GM19324 (cell line): ENCODE measurements around the gene TCP1.
A peak's percentile ranks its signal among the peaks of the same experiment; 100 is the strongest.
"Not testable (repeated sequence)": the region's sequence is repeated elsewhere in the genome, so short reads cannot be mapped to it uniquely, and the experiment has no call there.

ENCODE experiments used
- ATAC-seq: cut with Tn5 transposase; IDR thresholded peaks from one replicate; pipeline ENCODE4 v1.9.1; 2021; ENCODE audit warnings: mild to moderate bottlenecking, moderate library complexity; ENCODE audit not compliant: unreplicated experiment, low FRiP score

TCP1 gene

DNA sequence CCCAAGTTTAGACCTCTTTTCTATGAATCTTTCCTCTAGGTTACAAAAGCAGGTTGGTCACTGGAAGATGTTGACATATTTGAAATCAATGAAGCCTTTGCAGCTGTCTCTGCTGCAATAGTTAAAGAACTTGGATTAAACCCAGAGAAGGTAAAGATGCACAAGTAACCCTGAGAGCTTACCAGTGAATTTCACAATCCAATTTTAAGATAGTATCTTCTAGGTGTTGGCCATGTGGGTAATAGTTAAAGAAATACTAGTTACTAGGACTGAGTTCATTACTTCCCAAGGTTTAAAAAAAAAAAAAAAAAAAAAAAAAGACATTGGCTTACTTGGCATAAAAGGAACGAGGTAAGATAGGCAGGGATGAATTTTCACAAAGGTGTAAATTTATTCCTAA, 11.3 kb downstream of the TCP1 start:
- no peak for ATAC-seq

- ATAC-seq = no peak
Observed at GRCh38 chr6:159777240-159777904, 12.0 kb downstream of the TCP1 start.

GRCh38 chr6:159772196-159772595, 17.2 kb downstream of the TCP1 start:
- no peak for ATAC-seq

- ATAC-seq = no peak
Observed at GRCh38 chr6:159769470-159769869, 19.9 kb downstream of the TCP1 start.

- ATAC-seq = no peak
Observed at GRCh38 chr6:159766906-159767305, 22.5 kb downstream of the TCP1 start.

DNA sequence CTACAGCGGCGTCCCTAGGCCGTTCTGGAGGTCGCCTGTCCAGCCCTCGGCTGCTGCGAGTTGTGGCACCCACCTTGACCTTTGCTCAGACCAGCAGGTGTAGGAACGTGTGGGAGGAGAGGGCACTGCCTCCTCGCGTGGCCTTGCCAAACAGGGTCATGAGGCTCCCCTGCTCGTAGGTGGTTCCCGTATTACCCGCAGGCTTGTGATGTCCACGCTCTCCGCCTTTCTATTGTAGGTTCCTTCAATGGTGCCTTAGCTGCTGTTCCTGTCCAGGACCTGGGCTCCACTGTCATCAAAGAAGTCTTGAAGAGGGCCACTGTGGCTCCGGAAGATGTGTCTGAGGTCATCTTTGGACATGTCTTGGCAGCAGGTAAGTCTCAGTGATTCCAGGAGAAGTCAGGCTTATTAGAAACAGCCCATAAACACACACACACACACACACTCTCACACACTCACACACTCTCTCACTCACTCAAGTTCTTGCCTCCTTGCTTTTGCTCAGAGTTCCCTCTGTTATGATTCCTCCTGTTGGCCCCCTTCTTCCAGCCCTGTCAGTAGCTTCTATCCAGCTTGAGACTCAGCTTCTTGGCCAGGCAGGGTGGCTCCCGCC, 26.6 kb downstream of the TCP1 start:
- peak; percentile 0 for ATAC-seq

GRCh38 chr6:159761873-159762680, 27.3 kb downstream of the TCP1 start, which contains the start of gene ACAT2:
Gene ACAT2, plus strand, starts transcription at chr6:159762045. Its CDS starts 43 bp downstream, at chr6:159762088.
- peak; percentile 97 for ATAC-seq

DNA sequence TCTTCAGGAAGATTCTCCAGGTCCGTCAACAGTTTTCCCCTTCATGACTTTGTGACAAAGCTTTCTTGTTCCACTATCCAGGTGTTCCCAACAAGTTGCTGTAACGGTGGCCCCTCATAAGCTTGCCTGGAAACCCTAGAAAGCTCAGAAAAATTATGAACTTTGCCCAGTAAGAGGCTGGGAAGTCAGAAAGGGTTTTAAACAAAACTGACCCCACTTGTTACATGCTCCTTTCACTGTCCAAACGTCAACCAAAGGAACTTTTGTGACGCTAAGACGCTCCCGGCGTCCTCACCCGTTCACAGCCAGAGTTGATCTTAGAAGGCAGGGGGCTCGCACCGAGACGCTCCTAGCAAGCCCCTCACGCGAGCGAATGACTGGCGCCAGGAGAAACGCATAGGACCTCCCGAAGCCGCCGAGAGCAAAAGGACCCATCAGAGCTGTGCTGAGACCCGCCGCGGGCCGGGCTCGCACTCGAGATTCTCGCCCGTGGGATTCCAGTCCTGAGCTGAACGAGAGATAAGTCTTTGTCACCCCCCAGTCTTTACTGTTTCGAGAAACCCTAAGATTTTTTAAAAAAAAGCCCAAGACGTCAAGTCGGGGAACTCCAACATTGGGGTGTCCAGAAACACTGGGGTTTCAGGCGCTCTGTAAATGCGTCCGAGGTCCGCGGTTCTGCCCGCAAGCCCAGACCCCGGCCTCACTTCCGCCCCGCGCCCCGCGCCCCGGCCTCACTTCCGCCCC, 28.1 kb downstream of the TCP1 start:
- ATAC-seq = peak; percentile 10

- no peak for ATAC-seq
Observed at GRCh38 chr6:159760602-159761057, 28.8 kb downstream of the TCP1 start.

GRCh38 chr6:159759645-159760044, 29.8 kb downstream of the TCP1 start:
- no peak for ATAC-seq

- no peak for ATAC-seq
Observed at GRCh38 chr6:159758031-159759001, 31.1 kb downstream of the TCP1 start.

DNA sequence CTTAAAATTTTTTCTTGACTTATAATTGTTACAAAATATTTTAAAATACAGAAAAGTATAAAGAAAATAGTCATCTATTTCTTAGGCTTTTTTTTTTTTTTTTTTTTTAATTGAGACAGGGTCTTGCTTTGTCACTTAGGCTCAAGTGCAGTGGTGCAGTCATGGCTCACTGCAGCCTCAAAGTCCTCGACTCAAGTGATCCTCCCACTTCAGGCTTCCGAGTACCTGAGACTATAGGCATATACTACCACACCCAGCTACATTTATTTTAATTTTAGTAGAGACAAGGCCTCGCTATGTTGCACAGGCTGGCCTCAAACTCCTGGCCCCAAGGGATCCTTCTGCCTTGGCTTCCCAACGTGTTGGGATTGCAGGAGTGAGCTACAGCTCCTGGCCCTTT, 32.9 kb downstream of the TCP1 start:
- ATAC-seq = no peak

- no peak for ATAC-seq
Observed at GRCh38 chr6:159754959-159755914, 34.2 kb downstream of the TCP1 start.

DNA sequence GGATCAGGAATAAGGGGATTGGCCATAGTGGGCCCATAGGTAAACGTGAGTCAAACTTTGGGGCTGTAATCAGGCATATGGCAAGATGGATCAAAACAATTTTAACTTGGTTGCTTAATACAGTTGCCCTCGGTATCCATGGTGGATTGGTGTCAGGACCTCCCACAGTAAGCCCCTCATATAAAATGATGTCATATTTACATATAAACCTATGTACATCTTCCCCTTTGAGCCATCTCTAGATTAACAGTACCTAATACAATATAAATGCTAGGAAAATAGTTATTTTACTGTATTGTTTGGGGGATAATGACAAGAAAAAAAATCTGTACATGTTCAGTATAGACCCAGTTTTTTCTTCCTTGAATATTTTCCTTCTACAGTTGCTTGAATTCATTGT, 35.0 kb downstream of the TCP1 start:
- no peak for ATAC-seq

- ATAC-seq = no peak
Observed at GRCh38 chr6:159753081-159753872, 36.1 kb downstream of the TCP1 start.

DNA sequence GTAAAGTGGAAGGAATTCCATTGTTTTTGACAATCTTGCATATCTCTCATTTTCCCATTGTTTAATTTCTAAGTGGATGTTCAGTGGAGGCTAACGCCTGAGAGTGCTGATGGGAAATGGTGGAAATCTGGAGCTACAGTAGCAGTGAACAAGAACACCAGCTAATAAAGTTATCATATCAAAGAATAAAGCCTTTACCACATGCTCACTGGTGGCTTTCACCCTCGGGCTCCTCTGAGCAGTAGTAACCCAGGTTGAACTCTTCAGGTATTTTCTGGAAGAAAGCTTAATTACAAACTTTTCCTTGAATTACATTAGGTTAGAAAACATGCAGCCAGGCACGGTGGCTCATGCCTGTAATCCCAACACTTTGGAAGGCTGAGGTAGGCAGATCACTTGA, 38.0 kb downstream of the TCP1 start:
- no peak for ATAC-seq

DNA sequence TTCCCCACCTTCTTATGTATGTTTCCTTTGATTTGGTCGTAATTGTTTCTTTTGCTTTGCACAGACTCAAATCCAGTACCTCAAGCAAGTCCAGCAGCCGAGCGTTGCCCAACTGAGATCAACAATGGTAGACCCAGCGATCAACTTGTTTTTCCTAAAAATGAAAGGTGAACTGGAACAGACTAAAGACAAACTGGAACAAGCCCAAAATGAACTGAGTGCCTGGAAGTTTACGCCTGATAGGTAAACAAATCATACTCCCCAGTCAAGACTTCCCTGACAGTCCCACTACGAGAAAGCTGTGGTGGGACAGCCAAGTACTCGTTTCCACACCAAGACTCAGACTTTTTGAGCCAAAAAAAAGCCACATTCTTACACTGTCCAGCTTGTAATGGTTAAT, 41.3 kb downstream of the TCP1 start:
- ATAC-seq = not testable (repeated sequence)

DNA sequence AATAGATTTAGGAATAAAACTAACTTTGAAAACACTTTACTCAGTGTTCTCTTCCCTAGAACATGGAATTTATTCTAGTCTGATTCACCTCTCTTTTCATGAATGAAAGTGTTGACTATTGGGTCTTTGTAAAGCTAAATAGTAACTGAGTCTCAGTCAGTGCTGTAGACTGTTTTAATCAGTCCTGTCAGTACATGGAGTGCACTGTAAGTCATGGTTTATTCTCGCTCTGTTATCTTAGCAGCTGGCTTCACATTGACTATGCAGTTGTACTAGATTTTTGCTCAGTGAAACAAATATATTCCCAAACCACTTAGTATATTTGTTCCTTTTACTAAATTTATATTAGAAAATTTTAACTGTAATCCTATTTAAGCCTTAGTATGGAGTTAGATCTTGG, 42.6 kb downstream of the TCP1 start:
- ATAC-seq = no peak
